CD4-positive, alpha-beta T cell treated with Interferon alpha-2 for 1 hour (primary cell): ENCODE results near the gene ZDHHC7.
A peak's percentile ranks its signal among the peaks of the same experiment; 100 is the strongest.
"Not testable (repeated sequence)": the region's sequence is repeated elsewhere in the genome, so short reads cannot be mapped to it uniquely, and the experiment has no call there.

Source experiments
- DNase-seq, 2 donors: peaks; one replicate each; pipeline ENCODE4 v3.0.0-alpha.2; 2020 to 2022

Gene ZDHHC7

GRCh38 chr16:85010931-85011845, at the start of gene ZDHHC7:
Gene ZDHHC7, minus strand, starts transcription at chr16:85011535. Its CDS starts 20,917 bp downstream, at chr16:84990618.
- peak; percentile 81 to 88 for DNase-seq

- no peak for DNase-seq
Observed at GRCh38 chr16:85058909-85059308, 47.6 kb upstream of the ZDHHC7 start.

GRCh38 chr16:85057948-85058347, 46.6 kb upstream of the ZDHHC7 start:
- no peak for DNase-seq

DNA sequence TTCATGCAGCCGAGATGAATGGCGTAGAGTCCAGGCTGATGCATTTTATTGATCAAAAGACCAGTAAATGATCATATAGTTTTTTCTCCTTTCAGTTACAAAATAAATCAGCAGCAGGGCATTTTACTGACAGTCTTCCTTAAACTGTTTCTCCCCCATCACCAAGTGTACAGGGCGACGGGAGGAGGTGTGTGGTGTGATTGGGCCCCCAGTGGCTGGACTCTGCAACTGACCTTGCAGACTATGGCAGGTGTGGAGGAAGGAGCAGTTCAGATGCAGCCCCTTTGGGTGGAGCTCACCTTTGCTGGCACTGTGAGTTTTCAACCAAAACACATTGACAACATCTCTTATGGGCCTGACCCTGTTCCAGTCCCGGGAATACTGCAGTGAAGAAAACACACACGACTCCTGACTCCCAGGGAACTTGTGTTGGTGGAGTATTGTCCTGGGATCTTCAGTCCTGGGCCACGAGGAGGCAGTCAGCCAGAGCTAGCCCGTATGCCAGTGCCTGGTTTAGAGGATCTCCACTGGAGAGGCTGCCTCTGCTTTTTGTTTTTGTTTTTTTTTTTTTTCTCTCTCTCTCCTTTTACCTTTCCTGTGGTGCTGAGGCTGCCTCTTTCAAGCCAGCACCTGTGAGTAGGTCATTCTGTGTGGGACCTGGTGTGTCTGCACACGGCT, 46.0 kb upstream of the ZDHHC7 start:
- DNase-seq, result peak in 1 of 2 donors; percentile 13

- peak; percentile 8 to 15 for DNase-seq
Observed at GRCh38 chr16:85056211-85056748, 44.9 kb upstream of the ZDHHC7 start.

- peak; percentile 77 to 85 for DNase-seq
Observed at GRCh38 chr16:85055493-85056210, 44.3 kb upstream of the ZDHHC7 start.

- no peak for DNase-seq
Observed at GRCh38 chr16:85054948-85055492, 43.7 kb upstream of the ZDHHC7 start.

DNA sequence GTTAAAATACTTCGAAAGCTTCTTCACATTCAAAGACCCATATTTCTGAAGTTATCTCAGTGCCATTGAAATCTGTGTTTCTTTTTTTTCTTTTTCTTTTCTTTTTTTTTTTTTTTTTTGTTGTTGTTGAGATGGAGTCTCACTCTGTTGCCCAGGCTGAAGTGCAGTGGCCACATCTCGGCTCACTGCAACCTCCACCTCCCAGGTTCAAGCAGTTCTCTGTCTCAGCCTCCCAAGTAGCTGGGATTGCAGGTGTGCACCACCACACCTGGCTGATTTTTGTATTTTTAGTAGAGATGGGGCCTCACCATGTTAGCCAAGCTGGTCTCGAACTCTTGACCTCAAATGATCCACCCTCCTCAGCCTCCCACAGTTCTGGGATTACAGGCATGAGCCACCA, 43.0 kb upstream of the ZDHHC7 start:
- not testable (repeated sequence) for DNase-seq

DNA sequence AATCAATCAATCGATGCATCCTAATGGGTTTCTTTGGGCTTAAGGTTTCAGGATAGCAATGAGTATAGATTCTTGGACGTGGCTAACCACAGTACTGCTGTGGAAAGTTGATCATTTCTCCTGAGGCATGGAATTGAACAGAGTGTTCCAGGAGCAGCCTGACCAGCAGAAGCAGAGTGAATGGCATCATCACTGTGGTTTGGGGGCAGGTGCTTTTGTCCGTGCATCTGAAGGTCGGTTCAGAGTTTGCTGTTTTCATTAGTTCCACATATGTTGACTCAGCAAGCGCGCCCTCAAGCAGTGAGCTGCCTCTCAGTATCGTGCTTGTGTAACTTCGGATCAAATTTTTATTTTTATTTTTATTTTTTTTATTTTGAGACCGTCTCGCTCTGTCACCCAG, 41.2 kb upstream of the ZDHHC7 start:
- no peak for DNase-seq

GRCh38 chr16:85051683-85052082, 40.3 kb upstream of the ZDHHC7 start:
- no peak for DNase-seq

DNA sequence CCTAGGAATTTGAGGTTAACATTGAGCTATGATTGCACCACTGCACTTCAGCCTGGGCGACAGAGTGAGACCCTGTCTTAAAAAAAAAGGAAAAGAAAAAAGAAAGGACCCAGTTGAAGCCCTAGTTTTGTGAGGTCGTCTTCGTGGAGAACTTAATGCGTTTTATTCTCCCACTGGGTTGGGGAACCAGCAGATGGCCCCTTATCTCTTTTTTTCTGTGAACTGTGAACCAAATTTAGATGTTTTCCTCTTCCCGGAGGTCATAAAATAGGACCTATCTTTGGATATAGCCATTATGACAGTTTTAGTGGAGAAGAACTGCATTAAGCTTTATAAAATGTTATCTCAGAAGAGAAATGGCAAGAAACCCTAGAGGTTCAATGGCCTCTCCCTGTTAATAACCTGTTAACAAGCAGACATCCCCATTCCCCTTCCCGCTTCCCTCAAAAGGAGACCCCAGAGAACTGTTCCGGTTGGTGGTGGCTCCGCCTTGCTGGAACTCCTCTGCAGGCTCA, 39.8 kb upstream of the ZDHHC7 start:
- no peak for DNase-seq

GRCh38 chr16:85049706-85050305, 38.5 kb upstream of the ZDHHC7 start:
- DNase-seq, result no peak

DNA sequence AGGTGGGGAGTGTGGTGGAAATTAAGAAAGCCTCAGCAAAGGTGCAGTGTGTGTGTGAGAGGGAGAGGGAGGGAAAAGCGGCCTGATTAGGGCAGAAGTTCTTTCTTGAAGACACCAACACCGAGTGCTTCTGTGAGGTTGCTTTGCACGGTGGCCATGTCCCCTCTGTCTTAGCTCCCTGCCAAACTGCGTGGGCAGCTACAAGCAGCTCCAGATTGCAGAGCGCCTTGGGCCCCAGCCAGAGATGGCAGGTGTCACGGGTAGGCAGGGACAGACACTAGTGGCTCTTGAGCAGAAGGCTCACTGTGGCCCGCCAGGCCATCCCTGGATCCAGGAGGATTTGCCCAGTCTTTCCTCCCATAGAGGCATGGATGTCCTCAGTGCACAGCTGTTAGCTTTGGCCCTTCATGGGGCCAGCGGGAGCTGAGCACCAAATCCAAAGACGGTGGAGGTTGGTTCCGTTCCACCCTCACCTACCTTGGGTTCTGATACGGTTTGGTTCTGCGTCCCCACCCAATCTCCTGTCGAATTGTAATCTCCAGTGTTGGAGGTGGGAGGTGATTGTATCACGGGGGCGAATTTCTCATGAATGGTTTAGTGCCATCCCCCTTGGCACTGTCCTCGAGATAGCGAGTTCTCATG, 37.7 kb upstream of the ZDHHC7 start:
- DNase-seq, result no peak

- DNase-seq, result no peak
Observed at GRCh38 chr16:85047867-85048455, 36.6 kb upstream of the ZDHHC7 start.

- no peak for DNase-seq
Observed at GRCh38 chr16:85046931-85047866, 35.9 kb upstream of the ZDHHC7 start.

GRCh38 chr16:85046472-85046916, 35.2 kb upstream of the ZDHHC7 start:
- DNase-seq, result peak in 1 of 2 donors; percentile 33

DNA sequence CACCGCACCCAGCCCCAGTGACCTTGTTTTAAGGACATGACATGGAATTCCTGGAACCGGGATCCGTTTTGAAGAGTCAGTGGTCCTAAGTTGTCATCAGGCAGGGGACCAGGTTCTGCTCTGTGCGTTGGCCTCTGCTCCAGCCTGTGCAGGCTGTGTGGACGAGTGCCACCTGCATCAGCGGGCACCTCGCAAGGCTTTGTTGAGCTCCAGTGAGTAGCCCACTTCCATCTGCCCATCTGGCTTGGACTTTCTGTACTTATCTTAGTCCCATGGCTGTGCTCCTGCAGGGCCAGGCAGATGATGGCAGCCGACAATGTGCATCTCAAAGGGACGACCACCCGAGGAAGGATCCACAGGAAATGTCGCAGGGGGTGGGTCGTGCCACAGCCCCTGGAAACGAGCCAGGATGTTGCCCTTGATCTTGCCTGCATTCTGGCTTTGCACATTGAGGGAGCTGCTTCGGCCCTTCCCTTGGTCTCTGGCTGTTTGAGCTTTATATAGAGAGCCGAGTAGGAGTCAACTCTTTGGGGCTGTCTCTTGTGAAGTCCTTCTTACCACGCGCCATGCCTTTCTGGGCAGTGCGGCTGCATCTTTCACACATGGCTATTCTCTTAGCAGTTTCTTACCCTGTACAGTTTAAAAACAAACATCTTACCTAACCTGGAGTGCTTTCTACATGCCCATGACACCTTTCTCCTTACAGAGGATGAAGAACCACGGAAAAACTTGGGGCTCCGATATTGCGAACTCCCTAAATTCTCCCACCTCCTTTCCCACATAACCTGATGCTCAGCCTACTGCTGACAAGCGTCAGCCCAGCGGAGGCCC, 34.5 kb upstream of the ZDHHC7 start:
- DNase-seq, result no peak

DNA sequence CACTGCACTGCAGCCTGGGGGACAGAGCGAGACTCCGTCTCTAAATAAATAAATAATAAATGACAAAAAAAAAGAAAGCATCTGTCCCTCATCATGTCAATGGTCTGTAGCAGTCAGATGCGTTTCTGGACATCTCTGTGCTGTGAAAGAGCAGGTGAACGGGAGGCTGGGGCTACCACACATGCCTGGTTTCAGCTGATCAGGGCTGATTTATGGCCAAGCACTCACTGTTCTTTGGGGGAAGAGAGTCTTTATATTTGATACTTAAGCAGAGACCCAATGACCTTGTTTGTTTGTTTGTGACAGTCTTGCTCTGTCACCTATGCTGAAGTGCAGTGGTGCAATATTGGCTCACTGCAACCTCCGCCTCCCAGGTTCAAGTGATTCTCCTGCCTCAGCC, 33.7 kb upstream of the ZDHHC7 start:
- no peak for DNase-seq

GRCh38 chr16:85042606-85043005, 31.3 kb upstream of the ZDHHC7 start:
- no peak for DNase-seq
